Keratinocyte (primary cell): ENCODE results near the gene ERMARD. TPM values are rescaled to one million over a fixed set of nuclear protein-coding genes. Genes with fewer than 3 reads are reported as not detected.

Experiments used
- DNase-seq: peaks from one replicate; pipeline ENCODE4 v3.0.0-alpha.2; 2011; ENCODE audit warnings: low read depth, missing footprints, low spot score
- FAIRE-seq: peaks from 2 replicates; lab custom pipeline; 2011; peaks lifted over from hg19 to GRCh38; lab: Jason Lieb, UNC
- H2AFZ ChIP-seq: 2 replicates; pipeline ENCODE4 v1.6.0; 2012; ENCODE audit warnings: low read length, control low read depth, inconsistent platforms; ENCODE audit not compliant: control insufficient read depth
- H3K27ac ChIP-seq: 2 replicates; pipeline ENCODE4 v1.5.1; 2011; ENCODE audit warnings: low read length; ENCODE audit not compliant: control insufficient read depth, insufficient read depth
- H3K27me3 ChIP-seq: 3 replicates; pipeline ENCODE4 v1.6.0; 2011; ENCODE audit warnings: low read length; ENCODE audit not compliant: control insufficient read depth, insufficient read depth; ENCODE audit errors: extremely low read depth
- H3K36me3 ChIP-seq, 2 experiments: 2 replicates in 1 of 2; 3 replicates in 1 of 2; pipeline ENCODE4 v1.5.1; 2011; ENCODE audit warnings: low read length in 2 of 2, mild to moderate bottlenecking in 1 of 2; ENCODE audit not compliant: control insufficient read depth in 2 of 2, insufficient read depth in 2 of 2; ENCODE audit errors: extremely low read depth in 1 of 2
- H3K4me1 ChIP-seq: 3 replicates; pipeline ENCODE4 v1.5.1; 2011; ENCODE audit warnings: low read length; ENCODE audit not compliant: control insufficient read depth, insufficient read depth; ENCODE audit errors: extremely low read depth
- H3K4me2 ChIP-seq: 3 replicates; pipeline ENCODE4 v1.6.0; 2011; ENCODE audit warnings: low read depth, low read length; ENCODE audit not compliant: control insufficient read depth, insufficient read depth; ENCODE audit errors: extremely low read depth
- H3K4me3 ChIP-seq, 3 experiments: fragments of 200-600 bp in 1 of 3; sonication (generic) in 1 of 3; 2 replicates in 2 of 3; 3 replicates in 1 of 3; pipeline ENCODE4 v1.5.1; 2011 to 2016; ENCODE audit warnings: low read length in 3 of 3, mild to moderate bottlenecking in 3 of 3, control low read depth in 2 of 3, inconsistent platforms in 1 of 3, low read depth in 1 of 3, mixed read lengths in 1 of 3, mixed run types in 1 of 3, moderate library complexity in 1 of 3; ENCODE audit not compliant: control insufficient read depth in 2 of 3, insufficient read depth in 2 of 3; ENCODE audit errors: extremely low read depth in 1 of 3
- H3K79me2 ChIP-seq: 2 replicates; pipeline ENCODE4 v1.6.0; 2012; ENCODE audit warnings: low read length; ENCODE audit not compliant: control insufficient read depth, insufficient read depth
- H3K9ac ChIP-seq: 3 replicates; pipeline ENCODE4 v1.6.0; 2011; ENCODE audit warnings: low read length; ENCODE audit not compliant: control insufficient read depth, insufficient read depth; ENCODE audit errors: extremely low read depth
- H3K9me1 ChIP-seq: 3 replicates; pipeline ENCODE4 v1.6.0; 2011; ENCODE audit warnings: low read length; ENCODE audit not compliant: control insufficient read depth, insufficient read depth; ENCODE audit errors: extremely low read depth
- H3K9me3 ChIP-seq: 2 replicates; pipeline ENCODE4 v1.5.1; 2012; ENCODE audit warnings: low read depth, low read length; ENCODE audit not compliant: control insufficient read depth
- H4K20me1 ChIP-seq: 3 replicates; pipeline ENCODE4 v1.6.0; 2011; ENCODE audit warnings: low read length; ENCODE audit not compliant: control insufficient read depth, insufficient read depth; ENCODE audit errors: extremely low read depth
- EZH2 ChIP-seq: IDR thresholded peaks from one replicate; pipeline ENCODE4 v1.6.1; 2012; ENCODE audit warnings: inconsistent platforms, mild to moderate bottlenecking, low read length, moderate library complexity
- dilution Hi-C: fragments of 300-500 bp; cut with MboI; formaldehyde crosslinking; loops from one replicate; pipeline ENCODE4 v1.7.0; 2020; ENCODE audit warnings: low sequenced_read_pairs; ENCODE audit not compliant: extremely low pct_ligation_motif_present
- polyA plus RNA-seq, 5 experiments: library from polyadenylated mRNA; depleted of rRNA in 3 of 5; stranded (reverse) in 3 of 5; stranded (forward) in 1 of 5; unstranded in 1 of 5; fragments of >200 nt; gene quantifications; 1 replicate in 1 of 5; 2 replicates in 3 of 5; 3 replicates in 1 of 5; pipeline versions ENCODE4 v1.2.1 to v1.2.3, GENCODE V29; 2011 to 2012; ENCODE audit warnings: missing spikeins in 2 of 5, low read depth in 1 of 5, low replicate concordance in 1 of 5
- TF ChIP-seq, protein P1 (sequence below), 3 experiments: IDR thresholded peaks in 1 of 3; conservative IDR thresholded peaks in 1 of 3; optimal IDR thresholded peaks in 1 of 3; 2 replicates in 2 of 3; 3 replicates in 1 of 3; pipeline versions ENCODE3 to v1.5.1; 2011; ENCODE audit warnings: low read length in 3 of 3, mild to moderate bottlenecking in 3 of 3, moderate library complexity in 2 of 3, control low read depth in 1 of 3, inconsistent platforms in 1 of 3; ENCODE audit not compliant: insufficient read depth in 2 of 3; ENCODE audit errors: extremely low read depth in 1 of 3

The ERMARD gene
- polyA plus RNA-seq, 1 donor (not counting 4 experiments of a cell fraction or from before 2014, with no cell fraction given): 37.9 TPM

DNA sequence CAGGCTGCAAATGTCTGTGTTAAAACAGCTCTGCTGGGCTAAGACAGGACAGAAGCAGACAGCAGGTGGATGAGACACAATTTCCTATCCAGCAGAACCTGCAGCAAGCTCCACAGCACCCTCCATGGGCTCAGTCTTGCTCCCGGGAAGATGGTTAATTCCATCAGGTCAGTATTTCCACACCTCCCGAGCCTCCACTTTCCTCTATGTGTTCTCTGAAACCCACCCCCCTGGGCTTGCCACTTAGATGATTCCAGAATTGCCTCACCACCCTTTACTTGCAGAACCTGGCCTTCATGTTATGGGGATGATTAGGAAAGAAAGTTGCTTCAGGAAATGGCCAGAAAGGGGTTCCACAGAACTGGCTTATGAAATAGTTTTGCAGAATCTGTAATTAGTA lies 43.8 kb downstream of the ERMARD start:
- Histone ChIP-seq H3K4me3 (no peak overlapping the region), H3K27ac (no peak overlapping the region), H3K9me3 (no peaks in the 10 kb centered on the region), H3K79me2 (no peaks in the 10 kb centered on the region), H3K36me3 (no peaks in the 10 kb centered on the region), H3K9ac (no peak overlapping the region), H3K4me1 (peaks cover 7% of the 10 kb centered on the region), H4K20me1 (no peaks in the 10 kb centered on the region), H2AFZ (no peak overlapping the region), H3K4me2 (no peak overlapping the region), H3K27me3 (peaks cover 4% of the 10 kb centered on the region), H3K9me1 (no peaks in the 10 kb centered on the region)
- no peak for FAIRE-seq
- no peak for TF ChIP-seq EZH2
- TF ChIP-seq, protein P1, sequence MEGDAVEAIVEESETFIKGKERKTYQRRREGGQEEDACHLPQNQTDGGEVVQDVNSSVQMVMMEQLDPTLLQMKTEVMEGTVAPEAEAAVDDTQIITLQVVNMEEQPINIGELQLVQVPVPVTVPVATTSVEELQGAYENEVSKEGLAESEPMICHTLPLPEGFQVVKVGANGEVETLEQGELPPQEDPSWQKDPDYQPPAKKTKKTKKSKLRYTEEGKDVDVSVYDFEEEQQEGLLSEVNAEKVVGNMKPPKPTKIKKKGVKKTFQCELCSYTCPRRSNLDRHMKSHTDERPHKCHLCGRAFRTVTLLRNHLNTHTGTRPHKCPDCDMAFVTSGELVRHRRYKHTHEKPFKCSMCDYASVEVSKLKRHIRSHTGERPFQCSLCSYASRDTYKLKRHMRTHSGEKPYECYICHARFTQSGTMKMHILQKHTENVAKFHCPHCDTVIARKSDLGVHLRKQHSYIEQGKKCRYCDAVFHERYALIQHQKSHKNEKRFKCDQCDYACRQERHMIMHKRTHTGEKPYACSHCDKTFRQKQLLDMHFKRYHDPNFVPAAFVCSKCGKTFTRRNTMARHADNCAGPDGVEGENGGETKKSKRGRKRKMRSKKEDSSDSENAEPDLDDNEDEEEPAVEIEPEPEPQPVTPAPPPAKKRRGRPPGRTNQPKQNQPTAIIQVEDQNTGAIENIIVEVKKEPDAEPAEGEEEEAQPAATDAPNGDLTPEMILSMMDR (optimal IDR thresholded peaks at IDR 0.05 in 1 of 3, IDR thresholded peaks at IDR 0.05 in 1 of 3, conservative IDR thresholded peaks at IDR 0.05 in 1 of 3; ENCODE audit: extremely low read depth in 1 of 3, insufficient read depth in 2 of 3, low read length in 3 of 3): no peak
- dilution Hi-C loops: no loop called here
- no peak for DNase-seq

- H3K27me3 ChIP-seq: peaks cover 4% of the 10 kb centered on the region
- H3K4me3 ChIP-seq: no peak overlapping the region
- FAIRE-seq (no peak), DNase-seq (no peak)
- no peak overlapping the region for H2AFZ ChIP-seq
- H3K4me2 ChIP-seq: no peak overlapping the region
- H4K20me1 ChIP-seq: no peaks in the 10 kb centered on the region
- H3K9me1 ChIP-seq: no peaks in the 10 kb centered on the region
- dilution Hi-C loops: no loop called here
- no peak for TF ChIP-seq EZH2
- TF ChIP-seq, protein P1 (optimal IDR thresholded peaks at IDR 0.05 in 1 of 3, IDR thresholded peaks at IDR 0.05 in 1 of 3, conservative IDR thresholded peaks at IDR 0.05 in 1 of 3; ENCODE audit: extremely low read depth in 1 of 3, insufficient read depth in 2 of 3, low read length in 3 of 3): no peak
- H3K4me1 ChIP-seq: peaks cover 3% of the 10 kb centered on the region
- H3K27ac ChIP-seq: no peak overlapping the region
- no peaks in the 10 kb centered on the region for H3K9me3 ChIP-seq
- no peaks in the 10 kb centered on the region for H3K36me3 ChIP-seq
- no peaks in the 10 kb centered on the region for H3K79me2 ChIP-seq
- no peak overlapping the region for H3K9ac ChIP-seq
These were observed 47.5 kb downstream of the ERMARD start for GRCh38 chr6:169798764-169799473.
